ENCODE results near the gene KRTAP2-1.

Gene KRTAP2-1

DNA sequence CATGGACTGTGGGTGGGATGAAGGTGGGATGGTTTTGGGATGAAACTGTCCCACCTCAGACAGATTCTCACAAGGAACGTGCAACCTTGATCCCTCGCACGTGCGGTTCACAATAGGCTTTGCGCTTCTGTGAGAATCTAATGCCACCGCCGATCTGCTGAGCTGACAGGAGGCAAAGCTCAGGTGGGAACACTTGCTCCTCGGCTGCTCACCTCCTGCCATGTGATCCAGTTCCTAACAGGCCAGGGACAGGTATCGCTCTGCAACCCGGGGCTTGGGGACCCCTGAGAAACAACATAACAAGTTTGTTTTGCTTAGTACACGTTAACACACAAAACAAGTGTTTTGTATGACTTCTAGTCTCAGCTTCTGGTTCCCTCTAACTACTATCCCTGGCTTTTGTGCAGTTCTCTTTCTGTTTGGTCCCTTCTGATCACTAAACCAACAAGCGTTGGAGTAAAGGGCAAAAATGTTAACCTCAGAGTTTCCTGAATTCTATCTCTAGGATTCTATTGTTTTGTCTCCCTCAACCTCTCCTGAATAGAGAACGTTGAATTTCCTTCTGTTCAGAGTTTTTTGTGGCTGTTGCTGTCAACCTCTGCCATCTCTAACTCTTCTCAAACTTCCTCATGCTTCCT lies 30.4 kb downstream of the KRTAP2-1 start:
- no peak overlapping the region for H2AFZ ChIP-seq (ENCODE audit: low read length)
- H3K9ac ChIP-seq (ENCODE audit: low read length): no peak overlapping the region

DNA sequence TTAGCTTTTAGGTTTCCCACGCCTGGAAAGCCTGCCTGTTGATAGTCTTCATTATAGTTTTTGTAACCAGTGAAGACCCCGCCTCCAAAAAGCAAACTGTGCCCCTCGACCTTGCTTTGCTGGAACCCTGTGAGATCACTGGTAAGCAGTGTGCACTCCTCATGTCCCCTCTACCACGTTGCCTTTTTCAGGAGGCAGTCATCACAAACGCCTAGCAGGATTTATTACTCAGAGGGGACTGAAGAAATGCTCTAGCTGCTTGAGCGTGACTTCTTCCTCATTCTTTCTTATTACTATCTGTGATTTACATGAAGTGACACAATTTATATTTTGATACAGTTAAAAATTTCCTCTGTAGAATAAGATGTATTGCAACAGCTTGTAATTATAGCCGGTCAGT lies 31.7 kb downstream of the KRTAP2-1 start:
- no peaks in the 10 kb centered on the region for H3F3A ChIP-seq (ENCODE audit: insufficient read depth, low read length)
- H3K4me3 ChIP-seq (ENCODE audit: low read length): no peak overlapping the region
- no peak overlapping the region for H3K9ac ChIP-seq (ENCODE audit: low read length)
- no peaks in the 10 kb centered on the region for H3K27me3 ChIP-seq (replicated peaks; ENCODE audit: insufficient read depth, low read length)
- TF ChIP-seq, protein P1, sequence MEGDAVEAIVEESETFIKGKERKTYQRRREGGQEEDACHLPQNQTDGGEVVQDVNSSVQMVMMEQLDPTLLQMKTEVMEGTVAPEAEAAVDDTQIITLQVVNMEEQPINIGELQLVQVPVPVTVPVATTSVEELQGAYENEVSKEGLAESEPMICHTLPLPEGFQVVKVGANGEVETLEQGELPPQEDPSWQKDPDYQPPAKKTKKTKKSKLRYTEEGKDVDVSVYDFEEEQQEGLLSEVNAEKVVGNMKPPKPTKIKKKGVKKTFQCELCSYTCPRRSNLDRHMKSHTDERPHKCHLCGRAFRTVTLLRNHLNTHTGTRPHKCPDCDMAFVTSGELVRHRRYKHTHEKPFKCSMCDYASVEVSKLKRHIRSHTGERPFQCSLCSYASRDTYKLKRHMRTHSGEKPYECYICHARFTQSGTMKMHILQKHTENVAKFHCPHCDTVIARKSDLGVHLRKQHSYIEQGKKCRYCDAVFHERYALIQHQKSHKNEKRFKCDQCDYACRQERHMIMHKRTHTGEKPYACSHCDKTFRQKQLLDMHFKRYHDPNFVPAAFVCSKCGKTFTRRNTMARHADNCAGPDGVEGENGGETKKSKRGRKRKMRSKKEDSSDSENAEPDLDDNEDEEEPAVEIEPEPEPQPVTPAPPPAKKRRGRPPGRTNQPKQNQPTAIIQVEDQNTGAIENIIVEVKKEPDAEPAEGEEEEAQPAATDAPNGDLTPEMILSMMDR (IDR thresholded peaks at IDR 0.05; ENCODE audit: low read length): no peak
- TF ChIP-seq EZH2phosphoT487 (IDR thresholded peaks at IDR 0.05; ENCODE audit: low read length): no peak
- no peak for TF ChIP-seq EZH2 (optimal IDR thresholded peaks at IDR 0.05; ENCODE audit: low read depth, low read length)
- DNase-seq: no peak
- H2AFZ ChIP-seq (ENCODE audit: low read length): no peak overlapping the region
- H3K27ac ChIP-seq (ENCODE audit: low read length): no peak overlapping the region
- H3K36me3 ChIP-seq (replicated peaks; ENCODE audit: insufficient read depth, low read length): no peaks in the 10 kb centered on the region
- no peaks in the 10 kb centered on the region for H3K9me3 ChIP-seq (replicated peaks; ENCODE audit: insufficient read depth, low read length)
- no peaks in the 10 kb centered on the region for H3K4me1 ChIP-seq (ENCODE audit: low read length)
- no peak overlapping the region for H3K4me2 ChIP-seq (ENCODE audit: low read depth, low read length)
- H3K9me2 ChIP-seq (replicated peaks; ENCODE audit: insufficient read depth, low read length): no peaks in the 10 kb centered on the region; the same call in 1 of the 2 replicates
- no peaks in the 10 kb centered on the region for H3K79me2 ChIP-seq (ENCODE audit: low read length)
- H4K20me1 ChIP-seq (ENCODE audit: insufficient read depth, low read length): no peaks in the 10 kb centered on the region

More for the DNA sequence above, 30.4 kb downstream of the KRTAP2-1 start:
- Histone ChIP-seq H3K27me3 (replicated peaks; ENCODE audit: insufficient read depth, low read length) (no peaks in the 10 kb centered on the region), H3K79me2 (ENCODE audit: low read length) (no peaks in the 10 kb centered on the region), H3K9me3 (replicated peaks; ENCODE audit: insufficient read depth, low read length) (no peaks in the 10 kb centered on the region), H3K4me1 (ENCODE audit: low read length) (no peaks in the 10 kb centered on the region), H4K20me1 (ENCODE audit: insufficient read depth, low read length) (no peaks in the 10 kb centered on the region), H3K36me3 (replicated peaks; ENCODE audit: insufficient read depth, low read length) (no peaks in the 10 kb centered on the region), H3K27ac (ENCODE audit: low read length) (no peak overlapping the region), H3F3A (ENCODE audit: insufficient read depth, low read length) (no peaks in the 10 kb centered on the region), H3K4me2 (ENCODE audit: low read depth, low read length) (no peak overlapping the region), H3K4me3 (ENCODE audit: low read length) (no peak overlapping the region), H3K9me2 (replicated peaks; ENCODE audit: insufficient read depth, low read length) (no peaks in the 10 kb centered on the region; the same call in 1 of the 2 replicates)
- DNase-seq: no peak
- TF ChIP-seq EZH2 (optimal IDR thresholded peaks at IDR 0.05; ENCODE audit: low read depth, low read length) (no peak), EZH2phosphoT487 (IDR thresholded peaks at IDR 0.05; ENCODE audit: low read length) (no peak)
- TF ChIP-seq, protein P1 (IDR thresholded peaks at IDR 0.05; ENCODE audit: low read length): no peak

DNA sequence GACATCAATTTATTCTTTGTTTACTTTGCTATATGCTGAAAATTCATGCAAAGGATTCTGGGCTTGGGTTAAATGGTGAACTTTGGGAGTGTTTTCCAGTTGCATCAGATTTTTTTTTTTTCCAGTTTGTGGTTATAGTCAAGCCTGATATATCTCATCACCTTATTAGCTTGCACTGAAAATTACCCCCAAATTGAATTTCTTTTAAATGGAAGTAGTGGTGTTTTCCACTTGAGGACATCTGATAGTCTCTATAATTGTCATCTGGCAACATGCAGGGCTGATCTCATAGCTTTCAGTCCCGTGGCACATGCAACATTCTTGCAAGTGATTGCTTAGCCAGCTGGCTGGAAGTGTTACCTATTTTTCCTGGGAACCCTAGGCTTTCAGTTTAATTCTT lies 33.5 kb downstream of the KRTAP2-1 start:
- Histone ChIP-seq H3K4me2 (ENCODE audit: low read depth, low read length) (no peak overlapping the region), H3K27ac (ENCODE audit: low read length) (no peak overlapping the region)

More for the DNA sequence above, 33.5 kb downstream of the KRTAP2-1 start:
- no peaks in the 10 kb centered on the region for H3F3A ChIP-seq (ENCODE audit: insufficient read depth, low read length)
- DNase-seq: no peak
- no peaks in the 10 kb centered on the region for H3K9me3 ChIP-seq (replicated peaks; ENCODE audit: insufficient read depth, low read length)
- H3K79me2 ChIP-seq (ENCODE audit: low read length): no peaks in the 10 kb centered on the region
- H2AFZ ChIP-seq (ENCODE audit: low read length): no peak overlapping the region
- H3K4me3 ChIP-seq (ENCODE audit: low read length): no peak overlapping the region
- no peaks in the 10 kb centered on the region for H3K27me3 ChIP-seq (replicated peaks; ENCODE audit: insufficient read depth, low read length)
- H3K9me2 ChIP-seq (replicated peaks; ENCODE audit: insufficient read depth, low read length): no peaks in the 10 kb centered on the region; the same call in 1 of the 2 replicates
- no peaks in the 10 kb centered on the region for H3K4me1 ChIP-seq (ENCODE audit: low read length)
- no peaks in the 10 kb centered on the region for H3K36me3 ChIP-seq (replicated peaks; ENCODE audit: insufficient read depth, low read length)
- H3K9ac ChIP-seq (ENCODE audit: low read length): no peak overlapping the region
- TF ChIP-seq EZH2 (optimal IDR thresholded peaks at IDR 0.05; ENCODE audit: low read depth, low read length) (no peak), EZH2phosphoT487 (IDR thresholded peaks at IDR 0.05; ENCODE audit: low read length) (no peak)
- TF ChIP-seq, protein P1 (IDR thresholded peaks at IDR 0.05; ENCODE audit: low read length): no peak
- no peaks in the 10 kb centered on the region for H4K20me1 ChIP-seq (ENCODE audit: insufficient read depth, low read length)
